Measurements from ENCODE around the gene KIF20A. TPM values are rescaled to one million over a fixed set of nuclear protein-coding genes. Genes with fewer than 3 reads are reported as not detected.

KIF20A gene
- total RNA-seq, 4 donors from 2014 or later = 0.44 to 9.4 (median 2.1) TPM; not detected in 1

DNA sequence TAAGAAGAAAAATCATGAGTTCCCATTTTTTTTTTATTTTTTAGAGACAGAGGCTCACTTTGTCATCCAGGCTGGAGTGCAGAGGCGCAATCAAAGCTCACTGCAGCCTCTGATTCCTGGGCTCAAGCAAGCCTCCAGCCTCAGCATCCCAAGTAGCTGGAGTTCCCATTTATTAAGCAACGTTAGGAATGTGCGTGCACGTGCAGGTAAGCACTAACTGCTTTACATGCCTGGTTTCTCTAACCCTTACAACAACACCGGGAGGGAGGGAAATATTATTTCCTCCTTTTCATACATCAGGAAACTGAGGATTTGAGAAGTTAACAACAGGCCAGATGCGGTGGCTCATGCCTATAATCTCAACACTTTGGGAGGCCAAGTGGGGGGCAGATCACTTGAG is 50.5 kb downstream of the KIF20A start:
- no peak overlapping the region for H3K4me3 ChIP-seq
- H3K36me3 ChIP-seq = no peaks in the 10 kb centered on the region
- TF ChIP-seq EP300 (IDR thresholded peaks at IDR 0.05) (no peak), POLR2A (IDR thresholded peaks at IDR 0.05) (no peak)
- TF ChIP-seq, protein P1, sequence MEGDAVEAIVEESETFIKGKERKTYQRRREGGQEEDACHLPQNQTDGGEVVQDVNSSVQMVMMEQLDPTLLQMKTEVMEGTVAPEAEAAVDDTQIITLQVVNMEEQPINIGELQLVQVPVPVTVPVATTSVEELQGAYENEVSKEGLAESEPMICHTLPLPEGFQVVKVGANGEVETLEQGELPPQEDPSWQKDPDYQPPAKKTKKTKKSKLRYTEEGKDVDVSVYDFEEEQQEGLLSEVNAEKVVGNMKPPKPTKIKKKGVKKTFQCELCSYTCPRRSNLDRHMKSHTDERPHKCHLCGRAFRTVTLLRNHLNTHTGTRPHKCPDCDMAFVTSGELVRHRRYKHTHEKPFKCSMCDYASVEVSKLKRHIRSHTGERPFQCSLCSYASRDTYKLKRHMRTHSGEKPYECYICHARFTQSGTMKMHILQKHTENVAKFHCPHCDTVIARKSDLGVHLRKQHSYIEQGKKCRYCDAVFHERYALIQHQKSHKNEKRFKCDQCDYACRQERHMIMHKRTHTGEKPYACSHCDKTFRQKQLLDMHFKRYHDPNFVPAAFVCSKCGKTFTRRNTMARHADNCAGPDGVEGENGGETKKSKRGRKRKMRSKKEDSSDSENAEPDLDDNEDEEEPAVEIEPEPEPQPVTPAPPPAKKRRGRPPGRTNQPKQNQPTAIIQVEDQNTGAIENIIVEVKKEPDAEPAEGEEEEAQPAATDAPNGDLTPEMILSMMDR (IDR thresholded peaks at IDR 0.05) = no peak
- 61 to 69% methylated on average over 6 of the region's 6 CpGs for whole genome bisulfite sequencing, 2 donors
- no peak overlapping the region for H3K27ac ChIP-seq
- H3K4me1 ChIP-seq = peaks cover 0 to 19% (median 6%) of the 10 kb centered on the region in 4 donors
- peaks cover 0 to 11% (median 0%) of the 10 kb centered on the region in 4 donors for H3K9me3 ChIP-seq
- no peak for DNase-seq (ENCODE audit: low spot score in 2 of 2)
- no peaks in the 10 kb centered on the region for H3K27me3 ChIP-seq

DNA sequence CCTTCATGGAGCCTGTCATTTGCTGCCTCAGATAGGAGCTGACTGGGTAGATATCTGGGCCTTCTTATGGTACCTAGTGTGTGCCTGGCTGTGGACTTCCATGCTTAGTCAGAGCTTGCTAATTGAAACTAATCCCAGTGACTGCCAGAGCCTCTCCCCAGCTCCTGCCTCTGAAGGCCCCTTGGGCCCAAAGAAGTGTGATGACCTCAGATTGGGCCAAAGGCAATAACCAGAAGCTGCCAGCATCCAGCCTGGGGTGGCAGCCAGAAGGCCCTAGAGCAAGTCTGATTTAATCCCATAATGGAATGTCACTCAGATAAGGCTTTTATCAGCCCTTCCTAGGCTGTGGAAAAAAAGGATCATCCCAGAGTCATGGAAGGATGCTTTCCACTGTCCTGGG is 51.3 kb downstream of the KIF20A start:
- no peak for DNase-seq (ENCODE audit: low spot score in 2 of 2)
- TF ChIP-seq, protein P1 (IDR thresholded peaks at IDR 0.05) = no peak
- TF ChIP-seq EP300 (IDR thresholded peaks at IDR 0.05) (no peak), POLR2A (IDR thresholded peaks at IDR 0.05) (no peak)
- Histone ChIP-seq H3K4me3 (no peak overlapping the region), H3K9me3 (peaks cover 0 to 11% (median 0%) of the 10 kb centered on the region in 4 donors), H3K36me3 (no peaks in the 10 kb centered on the region), H3K4me1 (peaks cover 0 to 19% (median 6%) of the 10 kb centered on the region in 4 donors), H3K27ac (no peak overlapping the region), H3K27me3 (no peaks in the 10 kb centered on the region)

DNA sequence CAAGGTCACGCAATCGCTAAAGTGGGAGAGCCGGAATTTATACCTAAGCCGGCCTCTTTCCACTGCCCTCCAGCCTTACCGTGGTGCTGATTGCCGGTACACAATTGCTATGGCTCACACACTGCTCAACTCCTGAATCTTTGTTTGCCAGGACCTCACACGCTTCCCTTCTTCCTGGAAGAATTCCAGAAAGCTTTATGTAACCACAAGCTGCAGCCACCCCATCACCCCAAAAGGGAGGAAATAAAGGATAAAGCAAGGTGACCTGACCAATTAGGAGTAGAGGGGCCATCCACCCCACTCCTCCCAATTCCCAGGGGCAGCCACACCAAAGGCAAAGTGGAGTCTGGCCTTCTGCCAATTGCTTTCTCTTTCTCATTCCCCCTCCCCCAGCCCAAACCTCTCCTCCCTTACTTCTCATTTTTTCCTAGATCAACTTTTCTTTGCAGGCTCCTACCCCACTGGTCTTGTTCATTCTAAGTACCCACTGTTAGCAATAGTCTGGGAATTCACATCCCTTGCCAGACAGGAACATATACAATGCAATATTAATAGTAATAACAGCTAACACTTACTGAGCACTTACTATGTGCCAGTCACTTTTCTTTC is 52.2 kb downstream of the KIF20A start:
- Histone ChIP-seq H3K9me3 (peaks cover 0 to 9% (median 0%) of the 10 kb centered on the region in 4 donors), H3K27me3 (no peaks in the 10 kb centered on the region), H3K36me3 (no peaks in the 10 kb centered on the region), H3K27ac (no peak overlapping the region), H3K4me1 (peaks cover 0 to 19% (median 6%) of the 10 kb centered on the region in 4 donors), H3K4me3 (no peak overlapping the region)
- 52 to 58% methylated on average over 7 of the region's 7 CpGs for WGBS, 2 donors
- TF ChIP-seq EP300 (IDR thresholded peaks at IDR 0.05) (no peak), POLR2A (IDR thresholded peaks at IDR 0.05) (no peak)
- TF ChIP-seq, protein P1 (IDR thresholded peaks at IDR 0.05) = no peak
- DNase-seq (ENCODE audit: low spot score in 2 of 2) = no peak

DNA sequence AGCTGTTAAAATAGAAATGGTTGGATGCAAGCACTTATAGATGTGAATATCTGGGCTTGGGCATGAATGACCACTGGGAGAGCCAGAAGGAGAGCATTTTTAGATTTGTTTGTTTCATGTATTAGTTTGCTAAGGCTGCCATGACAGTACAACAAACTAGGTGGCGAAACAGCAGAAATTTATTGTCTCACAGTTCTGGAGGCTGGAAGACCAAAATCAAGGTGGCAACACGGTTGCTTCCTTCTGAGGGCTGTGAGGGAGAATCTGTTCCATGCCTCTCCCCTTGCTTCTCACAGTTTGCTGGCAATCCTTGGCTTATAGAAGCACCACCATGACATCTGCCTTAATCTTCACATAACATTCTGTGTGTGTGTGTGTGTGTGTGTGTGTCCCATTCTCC is 54.4 kb downstream of the KIF20A start:
- no peak for DNase-seq (ENCODE audit: low spot score in 2 of 2)
- H3K9me3 ChIP-seq = no peaks in the 10 kb centered on the region
- no peaks in the 10 kb centered on the region for H3K36me3 ChIP-seq
- no peak overlapping the region for H3K27ac ChIP-seq
- H3K27me3 ChIP-seq = no peaks in the 10 kb centered on the region
- no peak overlapping the region for H3K4me3 ChIP-seq
- TF ChIP-seq EP300 (IDR thresholded peaks at IDR 0.05) (no peak), POLR2A (IDR thresholded peaks at IDR 0.05) (no peak)
- TF ChIP-seq, protein P1 (IDR thresholded peaks at IDR 0.05) = no peak
- 79 to 88% methylated on average over 2 of the region's 2 CpGs for WGBS, 2 donors
- peaks cover 0 to 19% (median 6%) of the 10 kb centered on the region in 4 donors for H3K4me1 ChIP-seq

DNA sequence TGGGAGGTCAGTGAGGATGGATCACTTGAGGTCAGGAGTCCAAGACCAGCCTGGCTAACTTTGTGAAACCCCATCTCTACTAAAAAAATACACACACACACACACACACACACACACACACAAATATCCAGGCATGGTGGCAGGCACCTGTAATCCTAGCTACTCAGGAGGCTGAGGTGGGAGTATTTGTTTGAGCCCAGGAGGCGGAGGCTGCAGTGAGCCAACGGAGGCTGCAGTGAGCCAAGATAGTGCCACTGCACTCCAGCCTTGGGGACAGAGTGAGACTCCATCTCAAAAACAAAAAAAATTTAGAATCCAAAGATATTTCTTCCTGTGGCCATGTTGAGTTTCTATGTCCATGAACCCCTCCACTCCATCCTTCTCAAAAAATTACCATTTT is 55.7 kb downstream of the KIF20A start:
- H3K27ac ChIP-seq = no peak overlapping the region
- H3K4me3 ChIP-seq = no peak overlapping the region
- DNase-seq (ENCODE audit: low spot score in 2 of 2) = no peak
- no peaks in the 10 kb centered on the region for H3K27me3 ChIP-seq
- H3K4me1 ChIP-seq = peaks cover 0 to 19% (median 6%) of the 10 kb centered on the region in 4 donors
- WGBS, 2 donors = 83 to 93% methylated on average over 2 of the region's 2 CpGs
- TF ChIP-seq EP300 (IDR thresholded peaks at IDR 0.05) (no peak), POLR2A (IDR thresholded peaks at IDR 0.05) (no peak)
- TF ChIP-seq, protein P1 (IDR thresholded peaks at IDR 0.05) = no peak
- no peaks in the 10 kb centered on the region for H3K9me3 ChIP-seq
- H3K36me3 ChIP-seq = no peaks in the 10 kb centered on the region

Other genes with a start within 250 kb of the KIF20A start
- 10 to 100 TPM; 59.4 to 85.9 (median 72.3) TPM for gene FAM13B, start 146.0 kb upstream of the KIF20A start, total RNA-seq
- not detected for gene WNT8A, start 95.1 kb upstream of the KIF20A start, total RNA-seq
- gene NME5, start 39.7 kb upstream of the KIF20A start, total RNA-seq = 1 to 10 TPM in 3 of 4 donors, not detected in 1; 1.7 to 5.0 (median 2.7) TPM
- gene BRD8, start 482 bp upstream of the KIF20A start, total RNA-seq = 10 to 100 TPM; 47.1 to 66.0 (median 50.2) TPM
- 10 to 100 TPM; 13.1 to 17.6 (median 14.9) TPM for gene CDC23, start 34.2 kb downstream of the KIF20A start, total RNA-seq
- 1 to 10 TPM; 1.8 to 5.9 (median 4.1) TPM for gene GFRA3, start 95.5 kb downstream of the KIF20A start, total RNA-seq
- under 1 TPM in 1 of 4 donors, not detected in 3; 0.60 TPM for gene CDC25C, start 152.7 kb downstream of the KIF20A start, total RNA-seq
- 10 to 100 TPM; 15.5 to 39.1 (median 21.6) TPM for gene FAM53C, start 159.2 kb downstream of the KIF20A start, total RNA-seq
- 10 to 100 TPM; 62.7 to 65.3 (median 62.9) TPM for gene KDM3B, start 173.6 kb downstream of the KIF20A start, total RNA-seq

Data from tibial nerve (tissue), 4 donors.